Measurements from ENCODE around the gene GPR160.

DNA sequence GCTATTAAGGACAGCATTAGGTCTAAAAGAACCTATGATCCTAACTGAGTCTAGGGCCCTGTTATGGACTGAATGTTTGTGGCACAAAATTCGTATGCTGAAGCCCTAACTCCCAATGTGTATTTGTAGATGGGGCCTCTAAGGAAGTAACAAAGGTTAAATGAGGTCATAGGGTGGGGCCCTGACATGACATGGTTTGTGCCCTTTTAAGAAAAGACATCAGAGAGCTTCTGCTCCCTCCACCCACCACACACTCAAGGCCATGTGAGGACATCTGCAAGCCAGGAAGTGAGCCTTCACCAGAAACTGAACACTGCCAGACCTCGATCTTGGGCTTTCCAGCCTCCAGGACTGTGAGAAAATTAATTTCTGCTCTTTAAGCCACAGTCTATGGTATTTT, 94.5 kb downstream of the GPR160 start:
- TF ChIP-seq, protein P1, sequence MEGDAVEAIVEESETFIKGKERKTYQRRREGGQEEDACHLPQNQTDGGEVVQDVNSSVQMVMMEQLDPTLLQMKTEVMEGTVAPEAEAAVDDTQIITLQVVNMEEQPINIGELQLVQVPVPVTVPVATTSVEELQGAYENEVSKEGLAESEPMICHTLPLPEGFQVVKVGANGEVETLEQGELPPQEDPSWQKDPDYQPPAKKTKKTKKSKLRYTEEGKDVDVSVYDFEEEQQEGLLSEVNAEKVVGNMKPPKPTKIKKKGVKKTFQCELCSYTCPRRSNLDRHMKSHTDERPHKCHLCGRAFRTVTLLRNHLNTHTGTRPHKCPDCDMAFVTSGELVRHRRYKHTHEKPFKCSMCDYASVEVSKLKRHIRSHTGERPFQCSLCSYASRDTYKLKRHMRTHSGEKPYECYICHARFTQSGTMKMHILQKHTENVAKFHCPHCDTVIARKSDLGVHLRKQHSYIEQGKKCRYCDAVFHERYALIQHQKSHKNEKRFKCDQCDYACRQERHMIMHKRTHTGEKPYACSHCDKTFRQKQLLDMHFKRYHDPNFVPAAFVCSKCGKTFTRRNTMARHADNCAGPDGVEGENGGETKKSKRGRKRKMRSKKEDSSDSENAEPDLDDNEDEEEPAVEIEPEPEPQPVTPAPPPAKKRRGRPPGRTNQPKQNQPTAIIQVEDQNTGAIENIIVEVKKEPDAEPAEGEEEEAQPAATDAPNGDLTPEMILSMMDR (IDR thresholded peaks at IDR 0.05) = no peak
- no peak for TF ChIP-seq POLR2A (IDR thresholded peaks at IDR 0.05)
